H1 (cell line): ENCODE measurements around the gene RCBTB1. TPM values are rescaled to one million over a fixed set of nuclear protein-coding genes. Genes with fewer than 3 reads are reported as not detected.

Source experiments
- CTCF ChIA-PET: fragments of 300-600 bp; sonication (Branson Sonifier 250); formaldehyde crosslinking; loops from one replicate; lab custom pipeline; 2021; ENCODE audit not compliant: partially characterized antibody; lab: Charles Lee
- POLR2A ChIA-PET: fragments of 300-600 bp; sonication (Branson Sonifier 250); formaldehyde crosslinking; loops from one replicate; lab custom pipeline; 2021; ENCODE audit warnings: inconsistent platforms; ENCODE audit not compliant: partially characterized antibody; lab: Charles Lee
- DNase-seq, 2 experiments: peaks; one replicate each; pipeline versions ENCODE4 v3.0.0 to v3.0.0-alpha.2; 2010 to 2022; ENCODE audit warnings: low spot score in 2 of 2, low read depth in 1 of 2, mixed read lengths in 1 of 2
- FAIRE-seq: peaks from 2 replicates; lab custom pipeline; 2011; peaks lifted over from hg19 to GRCh38; lab: Jason Lieb, UNC
- H2AFZ ChIP-seq: 2 replicates; pipeline ENCODE4 v1.8.1; 2012; ENCODE audit warnings: low read length, inconsistent platforms
- H2AK5ac ChIP-seq: 2 replicates; pipeline ENCODE4 v1.6.1; 2013; ENCODE audit warnings: low read depth, low read length
- H2BK120ac ChIP-seq: replicated peaks from 2 replicates; pipeline ENCODE3; 2013; ENCODE audit warnings: low read depth, low read length, inconsistent platforms
- H2BK12ac ChIP-seq: 2 replicates; pipeline ENCODE4 v1.6.1; 2013; ENCODE audit warnings: low read depth, low read length
- H2BK15ac ChIP-seq: 2 replicates; pipeline ENCODE4 v1.6.1; 2013; ENCODE audit warnings: low read length
- H2BK20ac ChIP-seq: 2 replicates; pipeline ENCODE4 v1.6.1; 2013; ENCODE audit warnings: low read length
- H2BK5ac ChIP-seq: 2 replicates; pipeline ENCODE4 v1.6.1; 2013; ENCODE audit warnings: low read depth, low read length
- H3K14ac ChIP-seq: 2 replicates; pipeline ENCODE4 v1.6.1; 2013; ENCODE audit warnings: inconsistent platforms; ENCODE audit not compliant: insufficient read length
- H3K18ac ChIP-seq: 2 replicates; pipeline ENCODE4 v1.6.1; 2013; ENCODE audit warnings: low read length; ENCODE audit errors: extremely low read depth
- H3K23ac ChIP-seq: 2 replicates; pipeline ENCODE4 v1.6.1; 2013; ENCODE audit warnings: inconsistent platforms; ENCODE audit not compliant: insufficient read length
- H3K23me2 ChIP-seq: 2 replicates; pipeline ENCODE4 v1.6.1; 2013; ENCODE audit warnings: low read depth, low read length
- H3K27ac ChIP-seq: 2 replicates; pipeline ENCODE4 v1.6.1; 2011; ENCODE audit warnings: low read depth, low read length, inconsistent platforms
- H3K27me3 ChIP-seq, 4 experiments: replicated peaks in 1 of 4; 1 replicate in 1 of 4; 2 replicates in 3 of 4; pipeline versions ENCODE4 v1.6.1 to v1.8.1; 2011 to 2013; ENCODE audit warnings: low read length in 3 of 4, mild to moderate bottlenecking in 3 of 4, inconsistent platforms in 2 of 4, mixed read lengths in 2 of 4, moderate library complexity in 1 of 4; ENCODE audit not compliant: control insufficient read depth in 3 of 4, insufficient read depth in 3 of 4; ENCODE audit errors: extremely low read depth in 1 of 4
- H3K36me3 ChIP-seq, 4 experiments: 2 replicates each; pipeline versions ENCODE4 v1.6.1 to v1.8.1; 2011 to 2013; ENCODE audit warnings: mild to moderate bottlenecking in 4 of 4, low read length in 3 of 4, moderate library complexity in 2 of 4, control low read depth in 1 of 4, inconsistent platforms in 1 of 4; ENCODE audit not compliant: insufficient read depth in 4 of 4, control insufficient read depth in 2 of 4
- H3K4ac ChIP-seq: replicated peaks from 2 replicates; pipeline ENCODE3; 2013; ENCODE audit warnings: low read length, low read depth, mixed read lengths, inconsistent platforms; ENCODE audit not compliant: insufficient read length
- H3K4me1 ChIP-seq, 4 experiments: replicated peaks in 1 of 4; 1 replicate in 1 of 4; 2 replicates in 3 of 4; pipeline versions ENCODE4 v1.6.1 to v1.8.1; 2011 to 2013; ENCODE audit warnings: low read length in 3 of 4, inconsistent platforms in 2 of 4, mixed read lengths in 1 of 4; ENCODE audit not compliant: insufficient read depth in 4 of 4, control insufficient read depth in 3 of 4
- H3K4me2 ChIP-seq, 2 experiments: 2 replicates each; pipeline versions ENCODE4 v1.6.1 to v1.8.1; 2011 to 2013; ENCODE audit warnings: low read depth in 2 of 2, low read length in 2 of 2, control low read depth in 1 of 2, inconsistent platforms in 1 of 2, mild to moderate bottlenecking in 1 of 2; ENCODE audit not compliant: insufficient read depth in 1 of 2
- H3K4me3 ChIP-seq, 4 experiments: fragments of 200-600, 300-600 bp in 1 of 4; sonication (generic), shearing (Covaris generic), sonication (Bioruptor Twin) in 1 of 4; 2 replicates each; pipeline versions ENCODE4 v1.5.1 to v1.8.1; 2011 to 2016; ENCODE audit warnings: low read length in 4 of 4, low read depth in 3 of 4, control low read depth in 2 of 4, inconsistent platforms in 2 of 4, mild to moderate bottlenecking in 2 of 4, mixed read lengths in 1 of 4, moderate library complexity in 1 of 4; ENCODE audit not compliant: insufficient read depth in 2 of 4; ENCODE audit errors: extremely low read depth in 1 of 4
- H3K56ac ChIP-seq: replicated peaks from 2 replicates; pipeline ENCODE3; 2013; ENCODE audit warnings: low read depth, mild to moderate bottlenecking, mixed read lengths, low read length, inconsistent platforms; ENCODE audit not compliant: insufficient read length
- H3K79me1 ChIP-seq: 2 replicates; pipeline ENCODE4 v1.6.1; 2013; ENCODE audit warnings: low read depth, low read length, control low read depth
- H3K79me2 ChIP-seq, 2 experiments: 2 replicates each; pipeline versions ENCODE4 v1.6.1 to v1.8.1; 2012 to 2013; ENCODE audit warnings: low read length in 2 of 2, mild to moderate bottlenecking in 2 of 2, inconsistent platforms in 1 of 2; ENCODE audit not compliant: insufficient read depth in 2 of 2, control insufficient read depth in 1 of 2
- H3K9ac ChIP-seq, 4 experiments: replicated peaks in 1 of 4; 1 replicate in 1 of 4; 2 replicates in 3 of 4; pipeline versions ENCODE4 v1.6.1 to v1.8.1; 2011 to 2013; ENCODE audit warnings: low read depth in 3 of 4, low read length in 3 of 4, control low read depth in 2 of 4, mild to moderate bottlenecking in 2 of 4, moderate library complexity in 2 of 4, inconsistent platforms in 1 of 4; ENCODE audit errors: extremely low read depth in 1 of 4
- H3K9me3 ChIP-seq, 2 experiments: 2 replicates each; pipeline versions ENCODE4 v1.6.1 to v1.8.1; 2012 to 2013; ENCODE audit warnings: mild to moderate bottlenecking in 2 of 2, moderate library complexity in 2 of 2, control low read depth in 1 of 2, inconsistent platforms in 1 of 2, low read depth in 1 of 2, low read length in 1 of 2, mixed read lengths in 1 of 2; ENCODE audit not compliant: insufficient read depth in 2 of 2
- H4K20me1 ChIP-seq, 2 experiments: replicated peaks in 1 of 2; 2 replicates each; pipeline versions ENCODE3 to v1.8.1; 2011 to 2013; ENCODE audit warnings: inconsistent platforms in 2 of 2, low read length in 2 of 2, mild to moderate bottlenecking in 1 of 2; ENCODE audit not compliant: insufficient read depth in 2 of 2, control insufficient read depth in 1 of 2
- H4K5ac ChIP-seq: 2 replicates; pipeline ENCODE4 v1.6.1; 2013; ENCODE audit warnings: low read length, low read depth, mixed read lengths, inconsistent platforms; ENCODE audit not compliant: insufficient read length
- H4K8ac ChIP-seq: 2 replicates; pipeline ENCODE4 v1.8.0; 2013; ENCODE audit warnings: mild to moderate bottlenecking, moderate library complexity, low read length, inconsistent platforms; ENCODE audit not compliant: insufficient read depth; ENCODE audit errors: extremely low read depth
- H4K91ac ChIP-seq: replicated peaks from 2 replicates; pipeline ENCODE3; 2013; ENCODE audit warnings: low read length, mixed read lengths, inconsistent platforms; ENCODE audit not compliant: insufficient read length
- CBX5 ChIP-seq: fragments of 300-800, 300-1000 bp; sonication (generic); IDR thresholded peaks from 2 replicates; pipeline ENCODE4 v1.7.1; 2016; ENCODE audit warnings: antibody characterized with exemption, low read length, low read depth
- EZH2 ChIP-seq: fragments of 200-600 bp; sonication (generic); IDR thresholded peaks from 2 replicates; pipeline ENCODE4 v1.7.1; 2012; ENCODE audit warnings: low read depth, mild to moderate bottlenecking, moderate library complexity, low read length, inconsistent platforms; ENCODE audit not compliant: severe bottlenecking
- GABPA ChIP-seq: IDR thresholded peaks from 2 replicates; pipeline ENCODE4 v1.6.1; 2011; ENCODE audit warnings: mild to moderate bottlenecking, low read length, moderate library complexity, borderline replicate concordance; ENCODE audit not compliant: insufficient read depth
- HDAC2 ChIP-seq, 2 experiments: fragments of 300-600 bp in 1 of 2; sonication (generic) in 1 of 2; IDR thresholded peaks; 2 replicates each; pipeline ENCODE4 v1.6.1; 2011 to 2012; ENCODE audit warnings: low read depth in 2 of 2, low read length in 2 of 2, mild to moderate bottlenecking in 2 of 2, moderate library complexity in 2 of 2, borderline replicate concordance in 1 of 2, inconsistent platforms in 1 of 2
- JUND ChIP-seq: IDR thresholded peaks from 2 replicates; pipeline ENCODE4 v1.6.1; 2011; ENCODE audit warnings: mild to moderate bottlenecking, improper control_type of control experiment, low read length
- KDM5A ChIP-seq: fragments of 200-600 bp; IDR thresholded peaks from 2 replicates; pipeline ENCODE4 v1.7.1; 2012; ENCODE audit warnings: mild to moderate bottlenecking, low read length, inconsistent platforms, mixed read lengths
- MAX ChIP-seq: IDR thresholded peaks from 2 replicates; pipeline ENCODE4 v1.6.1; 2012; ENCODE audit warnings: inconsistent platforms
- SRF ChIP-seq: IDR thresholded peaks from 2 replicates; pipeline ENCODE4 v1.6.1; 2011; ENCODE audit warnings: mild to moderate bottlenecking, low read depth, low read length, moderate library complexity
- TBP ChIP-seq: IDR thresholded peaks from 2 replicates; pipeline ENCODE4 v1.6.1; 2011; ENCODE audit warnings: low read depth, low read length, improper control_type of control experiment
- TEAD4 ChIP-seq: IDR thresholded peaks from 2 replicates; pipeline ENCODE4 v1.6.1; 2012; ENCODE audit warnings: low read depth, low read length, inconsistent platforms, mixed read lengths
- WGBS, 2 experiments: shearing (Covaris generic) in 1 of 2; methylation state at CpG; one replicate each; pipeline versions ENCODE4 v1.1.6 to v1.1.7; 2013 to 2015; ENCODE audit warnings: low lambda C conversion rate in 2 of 2, mixed read lengths in 2 of 2, inconsistent platforms in 1 of 2, low coverage in 1 of 2, missing lambda C conversion rate in 1 of 2; ENCODE audit not compliant: insufficient replicate concordance in 2 of 2, insufficient coverage in 1 of 2, insufficient read length in 1 of 2; ENCODE audit errors: extremely low coverage in 1 of 2, missing lambda C conversion rate in 1 of 2; 5-methylcytosine and 5-hydroxymethylcytosine counted together
- polyA plus RNA-seq, 7 experiments: library from polyadenylated mRNA; depleted of rRNA in 3 of 7; stranded (reverse) in 5 of 7; unstranded in 2 of 7; fragments of >200 nt in 5 of 7; fragments of 200-250 nt in 2 of 7; gene quantifications; 1 replicate in 5 of 7; 2 replicates in 1 of 7; 4 replicates in 1 of 7; pipeline versions ENCODE4 v1.2.1 to v1.2.3, GENCODE V29; 2011 to 2013; ENCODE audit warnings: missing spikeins in 2 of 7, mixed read lengths in 2 of 7
- total RNA-seq: library from RNA; stranded (reverse); fragmentation: NEBNext Ultra II Directional; extraction: Animal tissue kit (Norgen Biotek cat#: 25700); gene quantifications from 2 replicates; pipeline ENCODE4 v1.2.1, GENCODE V29; 2021
- TF ChIP-seq, protein P1 (sequence below): IDR thresholded peaks from 2 replicates; pipeline ENCODE4 v1.6.1; 2011; ENCODE audit warnings: low read depth, mild to moderate bottlenecking, low read length; ENCODE audit not compliant: insufficient read depth

RCBTB1 gene
- total and polyA plus RNA-seq, 2 of the 8 experiments (the other 6 are each of a cell fraction or from before 2014, with no cell fraction given), result 13.7 to 29.8 TPM

- Histone ChIP-seq H3K4ac (no peak overlapping the region), H3K4me3 (no peak overlapping the region), H3K23ac (no peak overlapping the region), H4K5ac (no peak overlapping the region), H2AFZ (no peak overlapping the region), H2BK5ac (no peak overlapping the region), H3K56ac (no peak overlapping the region), H3K27ac (no peak overlapping the region), H2BK15ac (no peak overlapping the region), H2BK12ac (no peak overlapping the region), H3K18ac (no peak overlapping the region), H3K4me2 (no peak overlapping the region), H3K9me3 (no peaks in the 10 kb centered on the region), H3K14ac (no peak overlapping the region), H3K36me3 (no peaks in the 10 kb centered on the region), H3K79me1 (no peaks in the 10 kb centered on the region)
- 86% methylated on average over 6 of the region's 6 CpGs; no CpG with 5 or more reads in 1 of the 2 experiments for WGBS, 2 experiments
- DNase-seq, result no peak
- no peak for TF ChIP-seq SRF
- no peak for TF ChIP-seq TEAD4
- TF ChIP-seq GABPA, result no peak
- TF ChIP-seq MAX, result no peak
- no peak for TF ChIP-seq HDAC2 (IDR thresholded peaks at IDR 0.05; ENCODE audit: borderline replicate concordance in 1 of 2, low read depth in 2 of 2, low read length in 2 of 2)
- TF ChIP-seq CBX5, result no peak
- no peak for TF ChIP-seq TBP
- TF ChIP-seq, protein P1, sequence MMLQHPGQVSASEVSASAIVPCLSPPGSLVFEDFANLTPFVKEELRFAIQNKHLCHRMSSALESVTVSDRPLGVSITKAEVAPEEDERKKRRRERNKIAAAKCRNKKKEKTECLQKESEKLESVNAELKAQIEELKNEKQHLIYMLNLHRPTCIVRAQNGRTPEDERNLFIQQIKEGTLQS, result no peak
- no peak for TF ChIP-seq JUND
- no peak for TF ChIP-seq EZH2
- TF ChIP-seq KDM5A, result no peak
- TF ChIP-seq, all 59 proteins: peak for 0
- CTCF ChIA-PET, result no interaction called here
- Histone ChIP-seq H3K79me2 (no peaks in the 10 kb centered on the region), H4K8ac (no peak overlapping the region), H4K20me1 (no peaks in the 10 kb centered on the region), H3K4me1 (no peaks in the 10 kb centered on the region), H3K27me3 (0 out of 7 replicates have a peak, but pooled peaks cover 0 to 2% (median 0%) of the 10 kb centered on the region in 4 experiments), H2AK5ac (no peak overlapping the region), H2BK120ac (no peak overlapping the region), H4K91ac (no peak overlapping the region), H3K23me2 (peaks cover 5% of the 10 kb centered on the region; the same call in 1 of the 2 replicates), H3K9ac (no peak overlapping the region), H2BK20ac (no peak overlapping the region)
- FAIRE-seq, result no peak
- POLR2A ChIA-PET, result no interaction called here
Measured at GRCh38 chr13:49499889-49500660, 85.3 kb downstream of the RCBTB1 start.
